Activated CD4-positive, alpha-beta T cell treated with anti-CD3 and anti-CD28 coated beads for 36 hours (primary cell): ENCODE data around the gene IARS1. TPM values are rescaled to one million over a fixed set of nuclear protein-coding genes. Genes with fewer than 3 reads are reported as not detected.
A peak's percentile ranks its signal among the peaks of the same experiment; 100 is the strongest.

ENCODE experiments used
- ATAC-seq: fragments of 200-7000 bp; cut with Tn5 transposase; one replicate; pipeline ENCODE4 v1.10.0; 2021; ENCODE audit warnings: mild to moderate bottlenecking, moderate library complexity
- CTCF ChIA-PET: fragments of 350-600 bp; sonication (Branson Sonifier 250); formaldehyde crosslinking; loops from one replicate; lab custom pipeline; 2021; ENCODE audit warnings: antibody characterized with exemption; lab: Charles Lee
- POLR2A ChIA-PET: fragments of 350-600 bp; sonication (Branson Sonifier 250); formaldehyde crosslinking; loops from one replicate; lab custom pipeline; 2021; ENCODE audit warnings: antibody characterized with exemption, inconsistent platforms; lab: Charles Lee
- DNase-seq: peaks from one replicate; pipeline ENCODE4 v3.0.0-alpha.2; 2020
- H3K27ac Mint-ChIP-seq: one replicate; pipeline ENCODE4 v1.8.0; 2021; ENCODE audit warnings: mixed read lengths
- H3K27me3 Mint-ChIP-seq: one replicate; pipeline ENCODE4 v1.8.0; 2021; ENCODE audit warnings: mixed read lengths
- H3K36me3 Mint-ChIP-seq: one replicate; pipeline ENCODE4 v1.8.0; 2021; ENCODE audit warnings: low read depth, mixed read lengths
- H3K4me1 Mint-ChIP-seq: one replicate; pipeline ENCODE4 v1.8.0; 2021; ENCODE audit warnings: mixed read lengths
- H3K4me3 Mint-ChIP-seq: one replicate; pipeline ENCODE4 v1.8.0; 2021; ENCODE audit warnings: mild to moderate bottlenecking, moderate library complexity, mixed read lengths
- H3K9me3 Mint-ChIP-seq: one replicate; pipeline ENCODE4 v1.8.0; 2021; ENCODE audit warnings: low read depth, mixed read lengths
- intact Hi-C, 2 experiments: fragments of 100-400 bp; cut with DNase I in 1 of 2; cut with micrococcal nuclease in 1 of 2; formaldehyde crosslinking; loops; one replicate each; pipeline versions ENCODE4 v1.14.2 to v1.15.1; 2022 to 2024; cut with DNase I, micrococcal nuclease
- total RNA-seq, 2 experiments: library from RNA; stranded (reverse); gene quantifications; one replicate each; pipeline ENCODE4 v1.2.3, GENCODE V29; 2021

The IARS1 gene
- total RNA-seq: 100 to 1,000 TPM; 261 to 286 TPM

GRCh38 chr9:92293452-92294296 is at the start of gene IARS1:
IARS1 (minus strand) TSS chr9:92293697; CDS start chr9:92289419, 4,278 bp downstream.
- Mint-ChIP-seq H3K9me3 (no peaks in the 10 kb centered on the region), H3K27ac (peak within 1 kb of the TSS; percentile 98), H3K27me3 (no peaks in the 10 kb centered on the region), H3K36me3 (peaks cover 64% of the 10 kb centered on the region), H3K4me3 (peak within 1 kb of the TSS; percentile 87), H3K4me1 (peaks cover 56% of the 10 kb centered on the region)
- DNase-seq: peak; percentile 99
- ChIA-PET CTCF (interaction anchor here (1.7 kb wide), 1 partner anchor 32 kb away, joined by 6 read pairs; the partner anchor contains the start of genes CENPP and NOL8), POLR2A (interaction anchor here (0.6 to 0.8 kb wide), 2 partner anchors 31 to 58 kb away, joined by 4 to 8 read pairs; no protein-coding TSS in a partner anchor)
- intact Hi-C loops: loop anchor here (1.0 to 10.0 kb wide), 9 partner anchors 32 to 1161 kb away; partner anchors contain the start of genes CENPP (in 2 of the 2), NOL8 (in 2 of the 2), BICD2 (in 1 of the 2) and CARD19 (in 1 of the 2)
- ATAC-seq: peak; percentile 95

GRCh38 chr9:92342825-92343488 is 49.5 kb upstream of the IARS1 start:
- no peaks in the 10 kb centered on the region for H3K27me3 Mint-ChIP-seq

GRCh38 chr9:92341578-92341977 is 48.1 kb upstream of the IARS1 start:
- ChIA-PET POLR2A (no interaction called here), CTCF (no interaction called here)
- Mint-ChIP-seq H3K4me1 (no peaks in the 10 kb centered on the region), H3K27ac (no peak overlapping the region), H3K27me3 (no peaks in the 10 kb centered on the region), H3K36me3 (peaks cover 40% of the 10 kb centered on the region), H3K9me3 (peaks cover 3% of the 10 kb centered on the region), H3K4me3 (no peak overlapping the region)
- intact Hi-C loops: no loop called here
- DNase-seq: no peak
- no peak for ATAC-seq

More at GRCh38 chr9:92342825-92343488, 49.5 kb upstream of the IARS1 start:
- no peak overlapping the region for H3K27ac Mint-ChIP-seq
- no peak for DNase-seq
- intact Hi-C loops: no loop called here
- no peak for ATAC-seq
- peaks cover 3% of the 10 kb centered on the region for H3K9me3 Mint-ChIP-seq
- ChIA-PET CTCF (interaction anchor here (0.5 to 1.3 kb wide), 4 partner anchors 24 to 302 kb away, joined by 3 to 5 read pairs (median 4); no protein-coding TSS in a partner anchor), POLR2A (no interaction called here)
- peaks cover 42% of the 10 kb centered on the region for H3K36me3 Mint-ChIP-seq
- no peaks in the 10 kb centered on the region for H3K4me1 Mint-ChIP-seq
- no peak overlapping the region for H3K4me3 Mint-ChIP-seq

- ATAC-seq: no peak
- Mint-ChIP-seq H3K9me3 (no peaks in the 10 kb centered on the region), H3K27me3 (no peaks in the 10 kb centered on the region), H3K4me3 (no peak overlapping the region), H3K4me1 (peaks cover 5% of the 10 kb centered on the region), H3K27ac (no peak overlapping the region), H3K36me3 (peaks cover 28% of the 10 kb centered on the region)
- ChIA-PET POLR2A (no interaction called here), CTCF (interaction anchor here (1.0 to 1.3 kb wide), 2 partner anchors 13 to 301 kb away, joined by 3 to 9 read pairs; no protein-coding TSS in a partner anchor)
- no peak for DNase-seq
- intact Hi-C loops: no loop called here
Observed at GRCh38 chr9:92333282-92333634, 39.8 kb upstream of the IARS1 start.

GRCh38 chr9:92332577-92333281 is 39.2 kb upstream of the IARS1 start:
- ChIA-PET CTCF (interaction anchor here (1.0 to 1.3 kb wide), 2 partner anchors 12 to 302 kb away, joined by 3 to 9 read pairs; no protein-coding TSS in a partner anchor), POLR2A (no interaction called here)
- intact Hi-C loops: no loop called here

GRCh38 chr9:92328225-92328624 is 34.7 kb upstream of the IARS1 start:
- H3K27me3 Mint-ChIP-seq: no peaks in the 10 kb centered on the region
- ATAC-seq (no peak), DNase-seq (no peak)
- H3K9me3 Mint-ChIP-seq: no peaks in the 10 kb centered on the region
- intact Hi-C loops: loop anchor here (5.0 to 10.0 kb wide), 4 partner anchors 109 to 1124 kb away; partner anchors contain the start of genes FAM120A (in 1 of the 2) and FAM120AOS (in 1 of the 2)
- CTCF ChIA-PET: interaction anchor here (1.1 to 1.3 kb wide), 2 partner anchors 14 to 306 kb away, joined by 5 read pairs; no protein-coding TSS in a partner anchor
- peaks cover 21% of the 10 kb centered on the region for H3K36me3 Mint-ChIP-seq
- H3K4me1 Mint-ChIP-seq: peaks cover 28% of the 10 kb centered on the region
- POLR2A ChIA-PET: interaction anchor here (0.6 kb wide), 1 partner anchor 15 kb away, joined by 4 read pairs; no protein-coding TSS in a partner anchor
- no peak overlapping the region for H3K27ac Mint-ChIP-seq
- no peak overlapping the region for H3K4me3 Mint-ChIP-seq

More at GRCh38 chr9:92332577-92333281, 39.2 kb upstream of the IARS1 start:
- DNase-seq (no peak), ATAC-seq (no peak)
- H3K36me3 Mint-ChIP-seq: peaks cover 28% of the 10 kb centered on the region
- no peak overlapping the region for H3K27ac Mint-ChIP-seq
- no peaks in the 10 kb centered on the region for H3K9me3 Mint-ChIP-seq
- peaks cover 9% of the 10 kb centered on the region for H3K4me1 Mint-ChIP-seq
- no peak overlapping the region for H3K4me3 Mint-ChIP-seq
- no peaks in the 10 kb centered on the region for H3K27me3 Mint-ChIP-seq

- peaks cover 21% of the 10 kb centered on the region for H3K36me3 Mint-ChIP-seq
- ATAC-seq: no peak
- H3K4me3 Mint-ChIP-seq: peak overlapping the region; percentile 89
- ChIA-PET POLR2A (no interaction called here), CTCF (interaction anchor here (1.1 kb wide), 1 partner anchor 307 kb away, joined by 5 read pairs; no protein-coding TSS in a partner anchor)
- H3K9me3 Mint-ChIP-seq: no peaks in the 10 kb centered on the region
- intact Hi-C loops: loop anchor here (5.0 to 10.0 kb wide), 4 partner anchors 110 to 1125 kb away; partner anchors contain the start of genes FAM120A (in 1 of the 2) and FAM120AOS (in 1 of the 2)
- DNase-seq: no peak
- H3K4me1 Mint-ChIP-seq: peaks cover 33% of the 10 kb centered on the region
- H3K27ac Mint-ChIP-seq: no peak overlapping the region
- no peaks in the 10 kb centered on the region for H3K27me3 Mint-ChIP-seq
Observed at GRCh38 chr9:92327283-92327850, 33.9 kb upstream of the IARS1 start.

GRCh38 chr9:92325991-92326500 is 32.5 kb upstream of the IARS1 start:
- H3K9me3 Mint-ChIP-seq: no peaks in the 10 kb centered on the region
- ATAC-seq: no peak
- POLR2A ChIA-PET: interaction anchor here (0.6 to 2.2 kb wide), 2 partner anchors 344 to 550 kb away, joined by 4 to 8 read pairs; partner anchors contain the start of gene IPPK

GRCh38 chr9:92325269-92325990 is 31.9 kb upstream of the IARS1 start, which contains the start of the genes CENPP and NOL8:
CENPP (plus strand) TSS chr9:92325953.
NOL8 (minus strand) TSS chr9:92325350; CDS start chr9:92324161, 1,189 bp downstream.
- no peaks in the 10 kb centered on the region for H3K9me3 Mint-ChIP-seq
- H3K4me1 Mint-ChIP-seq: peaks cover 37% of the 10 kb centered on the region
- peak within 1 kb of the TSS; percentile 89 for H3K4me3 Mint-ChIP-seq
- intact Hi-C loops: loop anchor here (1.0 to 10.0 kb wide), 9 partner anchors 32 to 1127 kb away; partner anchors contain the start of genes IARS1 (in 2 of the 2), FAM120A (in 1 of the 2), FAM120AOS (in 1 of the 2) and IPPK (in 1 of the 2)
- ChIA-PET CTCF (interaction anchor here (1.1 to 1.8 kb wide), 3 partner anchors 31 to 188 kb away, joined by 3 to 6 read pairs (median 4); no protein-coding TSS in a partner anchor), POLR2A (interaction anchor here (0.7 to 2.2 kb wide), 3 partner anchors 183 to 345 kb away, joined by 3 to 8 read pairs (median 3); partner anchors contain the start of gene IPPK)
- peak; percentile 95 for ATAC-seq
- peak; percentile 90 for DNase-seq
- peaks cover 29% of the 10 kb centered on the region for H3K36me3 Mint-ChIP-seq
- H3K27ac Mint-ChIP-seq: peak within 1 kb of the TSS; percentile 97
- H3K27me3 Mint-ChIP-seq: no peaks in the 10 kb centered on the region

More at GRCh38 chr9:92325991-92326500, 32.5 kb upstream of the IARS1 start:
- Mint-ChIP-seq H3K36me3 (peaks cover 26% of the 10 kb centered on the region), H3K4me1 (peaks cover 34% of the 10 kb centered on the region), H3K4me3 (peak overlapping the region; percentile 89), H3K27ac (peak overlapping the region; percentile 97), H3K27me3 (no peaks in the 10 kb centered on the region)
- intact Hi-C loops: loop anchor here (1.0 to 10.0 kb wide), 9 partner anchors 33 to 1126 kb away; partner anchors contain the start of genes IARS1 (in 2 of the 2), FAM120A (in 1 of the 2), FAM120AOS (in 1 of the 2) and IPPK (in 1 of the 2)
- DNase-seq: no peak
- CTCF ChIA-PET: interaction anchor here (1.1 to 1.8 kb wide), 3 partner anchors 31 to 188 kb away, joined by 3 to 6 read pairs (median 4); no protein-coding TSS in a partner anchor
